GM19043 (cell line): ENCODE measurements around the gene RTP3.
"Not testable (repeated sequence)": the region's sequence is repeated elsewhere in the genome, so short reads cannot be mapped to it uniquely, and the experiment has no call there.

Experiments
- ATAC-seq: cut with Tn5 transposase; IDR thresholded peaks from one replicate; pipeline ENCODE4 v1.9.1; 2021; ENCODE audit warnings: low read depth; ENCODE audit not compliant: unreplicated experiment

Gene RTP3

DNA sequence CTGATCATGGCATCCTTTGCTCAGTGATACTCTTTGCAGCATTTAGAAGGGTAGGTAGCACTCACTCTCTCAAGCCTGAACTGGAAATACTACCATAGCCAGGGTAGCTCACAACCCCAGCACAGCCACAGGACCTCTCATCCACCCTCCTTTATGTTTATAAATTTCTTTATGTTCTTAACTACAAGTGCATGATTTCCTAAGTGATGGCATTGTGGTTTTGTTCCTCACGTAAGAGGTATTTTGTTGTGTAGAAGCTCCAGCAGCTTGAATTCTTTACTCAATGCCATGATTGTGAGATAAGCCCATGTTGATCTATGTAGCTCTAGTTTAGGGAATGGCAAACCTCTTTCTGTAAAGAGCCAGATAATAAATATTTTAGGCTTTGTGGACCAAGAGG lies 7.9 kb upstream of the RTP3 start:
- ATAC-seq: no peak

DNA sequence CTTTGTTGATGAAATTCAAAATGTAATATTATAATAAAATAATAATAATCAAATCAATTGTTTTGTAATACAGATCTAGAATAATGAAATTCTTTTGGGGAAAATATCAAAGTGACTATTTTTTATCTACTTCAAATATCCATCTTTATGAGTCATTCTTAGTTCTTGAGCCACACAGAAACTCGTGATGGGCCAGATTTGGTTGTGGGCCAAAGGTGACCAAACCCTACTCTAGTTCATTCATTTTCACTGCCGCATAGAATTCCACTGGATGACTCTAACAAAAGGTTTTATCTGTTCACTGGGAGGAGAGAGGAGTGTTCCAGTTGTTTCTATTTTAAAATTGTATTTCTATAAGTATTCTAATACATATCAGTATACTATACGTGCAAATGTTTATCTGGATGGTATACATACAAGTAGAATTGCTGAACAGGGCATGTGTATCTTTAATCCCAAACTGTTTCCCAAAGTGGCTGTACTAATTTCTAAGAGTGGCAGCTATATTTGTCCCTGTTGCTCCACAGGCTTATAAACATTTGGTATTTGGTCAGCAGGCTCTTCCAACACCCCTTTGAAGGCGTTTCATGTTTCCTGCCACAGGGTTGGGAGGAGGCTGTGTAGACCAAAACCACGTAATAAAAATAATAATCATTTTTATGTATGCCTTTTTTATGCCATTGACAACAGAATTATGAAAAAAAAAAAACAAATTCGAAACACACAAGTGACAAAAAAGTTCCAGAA lies 7.3 kb upstream of the RTP3 start:
- ATAC-seq: no peak

DNA sequence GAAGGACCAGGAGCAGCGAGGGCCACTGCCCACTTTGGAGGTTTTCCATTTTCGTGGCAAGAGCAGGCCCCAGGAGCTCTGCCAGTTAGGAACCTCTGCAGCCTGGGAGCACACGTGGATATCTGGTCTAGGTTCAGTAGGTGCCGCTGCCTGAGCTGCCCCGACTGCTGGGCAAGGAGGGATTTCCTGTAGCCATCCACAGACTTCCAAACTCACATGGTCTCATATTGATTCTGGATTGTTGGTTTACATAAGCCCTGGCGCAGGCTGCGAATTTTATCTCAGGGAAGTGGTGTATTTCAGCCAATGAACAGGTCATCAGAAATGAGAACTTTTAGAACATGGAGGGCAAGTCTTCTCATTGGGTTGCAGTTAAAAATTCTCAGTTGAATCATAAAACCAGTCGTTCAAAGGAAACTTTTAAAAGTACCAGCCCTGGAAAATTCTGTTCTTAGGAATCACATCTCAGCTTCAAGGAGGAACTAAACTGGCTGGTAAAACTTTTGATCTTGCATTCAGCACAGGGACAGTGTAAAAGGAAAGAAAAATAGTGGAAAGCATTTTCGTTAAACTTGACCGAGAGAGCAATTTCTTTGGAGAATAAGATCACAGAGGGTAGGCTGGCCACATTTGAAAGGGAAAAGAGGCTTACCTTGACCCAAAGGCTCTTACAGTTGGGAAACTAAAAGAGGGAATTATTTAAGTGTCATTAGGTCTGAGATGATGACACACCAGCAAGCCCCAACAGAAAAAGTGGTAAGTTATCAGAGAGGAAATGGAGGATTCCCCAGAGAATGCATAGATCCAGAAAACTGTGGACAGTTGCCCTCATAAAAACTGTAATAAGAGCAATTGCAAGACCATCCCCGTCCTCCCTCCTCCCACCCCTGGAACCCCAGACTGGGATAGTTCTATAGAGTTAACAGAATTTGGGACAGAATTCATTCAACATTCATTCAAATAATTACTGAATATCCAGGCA lies 6.4 kb upstream of the RTP3 start:
- no peak for ATAC-seq

DNA sequence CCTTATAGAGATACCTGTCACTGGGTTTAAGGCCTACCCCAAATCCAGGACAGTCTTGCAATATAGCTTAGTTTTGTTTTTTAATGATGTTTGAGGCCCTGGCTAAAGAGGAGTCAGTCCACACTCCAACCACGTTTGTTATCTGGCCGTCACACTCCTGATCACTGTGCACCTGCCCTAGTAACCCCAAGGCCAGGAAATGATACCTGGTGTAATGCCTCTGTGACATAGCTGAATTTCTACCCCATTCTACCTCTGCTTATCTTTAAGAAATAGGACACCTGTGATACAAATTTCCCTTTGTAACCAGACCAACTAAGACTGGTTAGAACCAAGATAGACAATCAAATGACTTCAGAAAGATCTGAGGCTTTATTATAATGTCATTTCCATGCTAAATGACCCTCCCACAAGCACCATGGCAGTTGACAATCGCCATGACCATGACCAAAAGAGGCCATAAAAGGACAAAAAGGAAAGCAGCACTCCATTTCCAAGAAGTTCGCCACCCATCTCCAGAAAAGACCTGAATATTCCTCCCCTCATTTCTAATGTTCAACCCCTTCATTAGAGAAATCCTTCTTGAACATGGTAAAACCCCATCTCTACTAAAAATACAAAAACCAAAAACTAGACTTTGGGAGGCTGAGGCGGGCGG lies 4.8 kb upstream of the RTP3 start:
- ATAC-seq: no peak

DNA sequence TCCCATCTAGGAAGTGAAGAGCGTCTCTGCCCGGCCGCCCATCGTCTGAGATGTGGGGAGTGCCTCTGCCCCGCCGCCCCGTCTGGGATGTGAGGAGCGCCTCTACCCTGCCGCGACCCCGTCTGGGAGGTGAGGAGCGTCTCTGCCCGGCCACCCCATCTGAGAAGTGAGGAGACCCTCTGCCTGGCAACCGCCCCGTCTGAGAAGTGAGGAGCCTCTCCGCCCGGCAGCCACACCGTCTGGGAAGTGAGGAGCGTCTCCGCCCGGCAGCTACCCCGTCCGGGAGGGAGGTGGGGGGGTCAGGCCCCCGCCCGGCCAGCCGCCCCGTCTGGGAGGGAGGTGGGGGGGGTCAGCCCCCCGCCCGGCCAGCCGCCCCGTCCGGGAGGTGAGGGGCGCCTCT lies 3.3 kb upstream of the RTP3 start:
- ATAC-seq: not testable (repeated sequence)

DNA sequence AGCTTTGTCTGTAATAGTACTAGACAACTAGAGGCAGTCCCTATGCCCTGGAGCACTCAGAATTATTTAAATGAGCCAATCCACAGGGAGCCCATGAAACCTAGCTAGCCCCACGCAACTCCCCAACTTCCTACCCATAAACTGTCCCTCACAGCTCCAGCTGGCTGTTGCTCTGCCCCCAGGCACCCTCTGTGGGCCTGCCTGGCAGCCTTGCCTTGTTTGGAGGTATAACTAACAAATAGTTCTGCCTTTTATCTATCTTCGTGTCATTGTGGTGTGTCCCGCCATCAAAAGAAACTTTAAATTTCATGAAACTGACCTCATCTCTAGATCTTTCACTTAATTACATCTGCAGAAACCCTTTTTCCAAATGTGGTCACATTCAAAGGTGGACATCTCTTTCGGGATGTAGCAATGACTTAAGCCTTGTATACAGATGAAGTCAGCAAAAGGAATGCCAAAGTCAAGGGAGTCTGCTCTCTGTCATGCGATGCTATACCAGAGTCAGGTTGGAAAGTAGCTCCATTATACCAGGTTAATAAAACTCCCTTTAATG lies 1.8 kb upstream of the RTP3 start:
- ATAC-seq: no peak

DNA sequence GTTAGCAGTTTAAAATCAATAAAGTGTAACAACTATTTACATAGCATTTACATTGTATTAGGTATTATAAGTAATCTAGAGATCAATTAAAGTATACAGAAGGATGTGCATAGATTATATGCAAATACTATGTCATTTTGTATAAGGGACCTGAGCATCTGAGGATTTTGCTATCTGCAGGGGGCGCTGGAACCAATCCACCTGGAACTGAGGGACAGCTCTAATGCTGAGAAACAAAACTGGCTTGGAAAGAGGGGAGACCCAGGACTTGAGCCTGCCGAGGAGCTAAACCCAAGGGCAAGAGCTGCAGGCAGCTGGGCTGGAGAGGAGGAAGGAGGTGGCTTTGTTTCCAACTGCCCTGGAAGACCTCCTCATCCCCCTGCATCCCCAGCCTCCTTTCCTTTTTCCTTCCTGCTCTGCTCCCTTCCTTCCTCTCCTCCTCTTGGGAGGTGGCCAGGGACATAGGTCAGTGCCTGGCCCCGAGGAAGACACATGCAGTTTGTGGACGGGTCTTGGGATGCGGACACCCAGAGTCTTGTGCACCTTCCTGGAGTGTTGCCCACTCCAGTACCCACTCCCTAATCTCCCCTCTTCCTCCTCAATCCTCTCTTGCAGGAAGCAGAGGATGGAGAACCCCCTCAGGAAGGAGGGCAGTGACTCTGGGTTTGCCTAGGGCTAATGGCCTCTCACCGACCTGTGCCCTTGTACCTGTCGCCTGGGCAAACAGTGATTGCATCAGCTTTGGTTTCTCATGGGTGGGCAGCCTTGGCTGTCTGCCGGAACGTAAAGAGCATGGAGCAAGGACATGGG lies 825 bp upstream of the RTP3 start:
- ATAC-seq: no peak

DNA sequence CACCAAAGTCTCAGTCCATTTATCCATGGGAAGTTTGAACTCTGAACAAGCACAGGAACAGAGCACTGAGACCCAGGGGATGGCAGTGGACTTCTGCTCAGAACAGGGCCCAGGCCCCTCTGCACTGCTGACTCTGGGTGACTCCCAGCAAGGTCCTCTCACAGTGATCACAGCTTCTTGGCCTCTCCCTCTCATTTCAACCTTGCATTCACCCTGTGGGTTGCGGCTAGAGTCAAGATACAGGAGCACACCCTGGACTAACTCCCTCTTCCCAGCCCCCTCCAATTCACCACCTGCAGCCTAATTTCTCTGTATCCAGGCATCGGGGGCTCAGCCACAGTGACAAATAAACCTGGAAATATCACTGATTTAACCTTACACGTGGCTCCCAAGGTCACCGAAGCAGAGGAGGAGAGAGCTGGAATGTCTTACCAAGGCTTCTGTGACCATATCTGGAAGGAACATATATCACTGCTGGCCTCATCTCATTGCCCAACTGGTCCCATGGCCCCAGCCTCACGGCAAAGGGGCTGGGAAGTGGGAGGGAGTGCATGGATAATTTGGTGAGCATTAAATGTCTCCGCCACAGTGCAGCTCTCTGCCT lies 1.2 kb downstream of the RTP3 start:
- no peak for ATAC-seq

DNA sequence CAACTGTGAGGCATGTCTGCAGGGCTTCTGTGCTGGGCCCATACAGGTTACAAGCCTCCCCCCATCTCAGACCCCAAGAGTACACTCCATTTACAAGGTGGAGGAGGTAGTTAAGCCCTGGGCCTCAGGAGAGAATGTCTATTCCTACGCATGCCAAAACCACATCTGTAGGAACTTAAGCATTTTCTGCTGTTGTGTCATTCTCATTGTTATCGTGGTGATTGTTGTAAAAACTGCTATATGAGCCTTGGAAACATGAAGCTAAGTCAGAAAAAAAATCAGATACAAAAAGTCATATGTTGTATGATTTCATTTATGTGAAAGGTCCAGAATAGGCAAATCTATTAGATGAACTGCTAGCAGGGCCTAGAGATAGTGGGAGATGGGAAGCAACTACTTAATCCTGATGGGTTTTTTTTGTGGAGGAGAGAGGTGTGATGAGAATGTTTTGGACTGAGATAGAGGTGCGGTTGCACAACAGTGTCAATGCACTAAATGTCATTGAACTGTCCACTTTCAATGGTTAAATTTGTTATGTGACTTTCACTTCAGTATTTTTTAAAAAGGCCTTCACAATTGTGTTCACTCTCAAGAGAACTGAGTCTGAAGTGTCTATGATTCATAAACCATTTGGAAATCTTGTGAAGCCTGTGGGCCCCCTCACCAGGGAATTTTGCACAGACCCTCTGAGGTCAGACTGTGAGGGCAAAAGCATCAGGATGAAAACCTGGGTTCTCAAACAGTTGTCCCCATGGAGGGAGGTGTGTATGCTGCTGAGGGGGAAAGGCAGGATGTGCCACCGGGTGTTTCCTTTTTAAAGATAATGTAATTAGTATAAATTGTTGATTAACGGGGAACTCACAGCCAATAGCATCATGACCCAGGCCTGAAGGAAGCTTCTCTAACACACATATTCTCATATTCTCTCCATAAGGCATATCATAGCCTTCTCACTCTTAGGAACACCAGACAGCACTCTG lies 3.2 kb downstream of the RTP3 start:
- ATAC-seq: no peak

DNA sequence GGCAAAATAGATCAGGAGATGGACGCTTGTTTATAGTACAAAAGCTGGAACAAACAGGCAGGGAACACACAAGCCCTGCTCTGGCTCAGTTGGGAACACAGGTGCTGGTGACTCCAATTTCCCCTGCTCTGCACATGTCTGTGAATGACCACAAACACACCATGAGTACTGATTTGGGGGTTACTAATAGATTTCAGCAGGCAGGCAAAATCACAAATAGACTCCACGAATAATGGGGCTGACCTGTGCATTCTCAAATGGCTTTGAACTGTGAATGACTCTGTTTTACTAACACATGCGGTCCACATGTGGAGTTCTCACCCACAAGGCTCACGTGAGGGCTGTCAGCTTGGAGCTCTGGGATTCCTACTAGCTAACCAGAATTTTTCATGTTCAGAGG lies 3.9 kb downstream of the RTP3 start:
- ATAC-seq: no peak

DNA sequence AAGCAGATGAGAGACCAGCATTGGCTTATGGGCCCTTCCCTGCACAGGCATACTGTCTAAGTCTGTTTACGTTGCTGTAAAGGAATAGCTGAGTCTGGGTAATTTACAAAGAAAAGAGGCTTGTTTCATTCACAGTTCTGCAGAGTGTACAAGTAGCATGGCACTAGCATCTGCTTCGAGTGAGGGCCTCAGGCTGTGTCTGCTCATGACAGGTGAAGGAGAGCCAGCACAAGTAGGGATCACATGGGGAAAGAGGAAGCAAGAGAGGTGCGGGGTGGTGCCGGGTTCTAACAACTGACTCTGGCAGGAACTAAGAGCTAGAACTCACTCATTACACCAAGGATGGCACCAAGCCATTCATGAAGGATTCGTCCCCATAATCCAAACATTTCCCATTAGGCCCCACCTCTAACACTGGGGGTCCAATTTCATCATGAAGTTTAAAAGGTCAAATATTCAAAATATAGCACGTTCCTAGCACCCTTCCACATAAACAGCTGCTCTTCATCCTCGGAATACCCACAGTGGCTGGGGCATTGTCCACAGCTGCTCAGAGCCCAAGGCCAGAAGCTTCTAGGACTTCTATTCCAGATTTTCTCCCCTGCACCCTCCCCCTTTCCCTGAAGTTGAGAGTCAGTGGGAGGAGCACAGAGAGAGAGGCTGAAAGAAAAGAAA lies 5.6 kb downstream of the RTP3 start:
- no peak for ATAC-seq

DNA sequence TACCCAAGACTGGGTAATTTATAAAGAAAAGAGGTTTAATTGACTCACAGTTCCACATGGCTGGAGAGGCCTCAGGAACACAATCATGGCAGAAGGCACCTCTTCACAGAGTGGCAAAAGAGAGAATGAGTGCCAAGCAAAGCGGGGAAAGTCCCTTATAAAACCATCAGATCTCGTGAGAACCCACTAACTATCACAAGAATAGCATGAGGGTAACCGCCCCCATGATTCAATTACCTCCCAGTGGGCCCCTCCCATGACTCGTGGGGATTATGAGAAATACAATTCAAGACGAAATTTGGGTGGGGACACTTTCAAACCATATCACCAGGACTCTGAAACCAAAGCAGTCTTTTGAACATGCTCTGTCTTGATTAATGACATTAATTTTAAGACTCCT lies 7.0 kb downstream of the RTP3 start:
- no peak for ATAC-seq

DNA sequence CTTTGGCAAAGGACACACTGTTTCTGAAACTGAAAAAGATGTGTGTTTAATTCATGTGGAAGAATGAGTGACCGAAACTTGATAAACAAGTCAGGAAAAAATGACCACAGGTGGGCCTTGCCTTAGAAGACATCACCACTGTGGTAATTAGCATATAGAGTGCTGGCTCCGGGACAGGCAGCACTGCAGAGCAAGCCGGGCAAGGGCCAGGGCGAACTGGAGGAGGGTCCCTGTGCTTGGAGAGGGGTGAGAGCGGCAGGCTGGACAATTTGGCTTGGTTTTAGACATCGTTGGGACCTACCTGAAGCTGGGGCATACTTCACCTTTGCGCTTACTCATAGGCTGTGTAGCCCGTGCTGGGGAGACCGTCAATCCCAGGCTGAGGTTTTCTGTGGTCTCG lies 8.2 kb downstream of the RTP3 start:
- no peak for ATAC-seq

DNA sequence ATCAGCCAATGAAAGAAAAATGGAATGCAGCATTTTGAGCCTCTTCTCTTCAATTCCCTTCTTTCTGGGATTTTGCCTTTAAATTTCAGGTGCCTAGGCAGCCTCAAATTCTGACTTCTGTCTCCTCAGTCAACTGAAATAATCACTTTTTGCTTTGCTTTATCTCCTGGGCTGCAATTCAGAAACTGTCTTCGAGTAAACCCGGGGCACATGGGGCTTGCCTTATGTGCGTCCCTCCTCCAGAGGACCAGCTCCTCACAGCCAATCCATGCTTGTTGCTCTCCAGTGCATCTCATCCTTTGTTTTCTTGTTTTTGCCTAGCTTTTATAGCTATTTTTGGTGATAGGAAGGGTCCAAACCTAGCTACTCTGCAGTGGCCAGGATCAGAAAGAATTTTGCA lies 8.8 kb downstream of the RTP3 start:
- ATAC-seq: no peak

DNA sequence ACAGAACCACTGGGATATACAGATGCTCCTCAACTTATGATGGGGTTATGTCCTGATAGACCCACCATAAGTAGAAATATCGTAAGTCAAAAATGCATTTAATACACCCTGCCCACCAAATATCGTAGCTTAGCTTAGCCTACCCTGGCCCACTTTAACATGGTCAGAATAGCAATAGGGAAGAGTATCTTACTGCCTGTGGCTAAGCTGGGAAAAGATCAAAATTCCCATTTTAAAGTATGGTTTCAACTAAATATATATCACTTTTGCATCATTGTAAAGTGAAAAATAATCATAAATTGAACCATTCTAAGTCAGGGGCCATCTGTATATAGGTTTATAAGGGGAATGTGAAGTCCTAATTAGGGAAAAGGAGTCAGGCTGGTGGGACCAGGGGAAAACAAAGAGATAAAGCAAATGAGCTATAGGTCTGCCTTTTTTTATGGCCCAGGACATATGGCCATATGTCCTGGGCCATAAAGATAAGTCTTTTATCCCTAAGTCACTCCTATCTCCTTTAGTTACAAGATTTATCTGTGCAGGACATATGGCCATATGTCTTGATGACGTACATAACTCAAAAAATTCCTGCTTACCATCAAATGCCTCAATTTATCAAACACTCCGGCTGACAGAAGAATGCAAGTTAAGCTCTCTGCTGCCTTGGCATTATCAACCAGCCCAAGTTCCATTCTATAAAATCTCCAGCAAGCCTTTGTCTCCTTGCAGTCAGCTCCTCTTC lies 11.2 kb downstream of the RTP3 start:
- no peak for ATAC-seq

DNA sequence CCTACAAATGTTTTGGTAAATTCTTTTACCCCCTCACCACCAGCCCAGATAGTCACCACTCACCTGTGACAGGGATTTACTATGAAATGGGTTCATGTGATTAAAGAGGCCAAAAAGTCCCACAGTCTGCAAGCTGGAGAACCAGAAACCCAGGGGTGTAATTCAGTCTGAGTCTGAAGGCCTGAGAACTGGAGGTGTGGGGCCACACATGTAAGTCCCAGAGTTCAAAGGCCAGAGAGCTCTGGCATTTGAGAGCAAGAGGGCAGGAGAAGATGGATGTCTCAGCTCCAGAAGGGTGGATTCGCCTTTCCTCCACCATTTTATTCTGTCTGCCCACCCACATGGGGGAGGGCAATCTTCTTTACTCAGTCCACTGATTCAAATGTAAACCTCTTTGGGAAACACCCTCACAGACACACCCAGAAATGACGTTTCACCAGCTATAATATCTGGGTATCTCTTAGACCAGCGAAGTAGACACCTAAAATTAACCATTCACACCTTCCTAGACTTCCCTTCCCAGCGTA lies 11.9 kb downstream of the RTP3 start:
- no peak for ATAC-seq

DNA sequence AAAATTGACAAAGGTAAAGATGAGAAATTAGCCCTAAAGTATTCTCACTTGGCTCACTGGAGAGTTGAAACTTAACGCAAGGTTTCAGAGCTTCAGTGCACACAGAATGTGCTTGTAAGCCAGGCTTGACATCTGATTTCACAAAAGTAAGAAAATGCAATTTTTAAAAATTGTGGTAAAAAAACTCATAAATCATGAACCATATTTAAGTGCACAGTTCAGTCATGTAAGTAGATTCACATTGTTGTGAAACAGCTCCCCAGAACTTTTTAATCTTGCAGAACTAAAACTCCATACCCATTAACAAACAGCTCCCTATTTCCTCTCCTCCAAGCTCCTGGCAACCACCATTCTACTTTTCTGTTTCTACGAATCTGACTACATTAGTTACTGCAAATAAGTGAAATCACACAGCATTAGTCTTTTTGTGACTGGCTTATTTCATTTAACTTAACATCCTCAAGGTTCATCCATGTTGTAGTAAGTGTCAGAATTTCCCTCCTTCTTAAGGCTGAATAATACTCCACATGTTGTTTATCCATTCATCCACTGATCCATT lies 14.5 kb downstream of the RTP3 start:
- ATAC-seq: no peak
